Stimulated activated CD8-positive, alpha-beta memory T cell treated with anti-CD3 and anti-CD28 coated beads, Interleukin-4, amount 100 ng/mL, for 48 hours (primary cell): ENCODE measurements around the gene KDM4F.
"Not testable (repeated sequence)": the region's sequence is repeated elsewhere in the genome, so short reads cannot be mapped to it uniquely, and the experiment has no call there.

Source experiments
- DNase-seq: peaks from one replicate; pipeline ENCODE4 v3.0.0-alpha.2; 2020

KDM4F gene

GRCh38 chr11:95049122-95049521 is at the start of gene KDM4F:
TSS of gene KDM4F (plus strand) at chr11:95049422.
- not testable (repeated sequence) for DNase-seq

GRCh38 chr11:95003716-95004115 is 45.5 kb upstream of the KDM4F start:
- no peak for DNase-seq

- no peak for DNase-seq
Observed at GRCh38 chr11:95005642-95006041, 43.6 kb upstream of the KDM4F start.

GRCh38 chr11:95011376-95011775 is 37.8 kb upstream of the KDM4F start:
- DNase-seq = no peak

- DNase-seq = no peak
Observed at GRCh38 chr11:95014184-95014821, 34.9 kb upstream of the KDM4F start.

- DNase-seq = no peak
Observed at GRCh38 chr11:95016139-95016538, 33.1 kb upstream of the KDM4F start.

GRCh38 chr11:95021468-95021867 is 27.8 kb upstream of the KDM4F start:
- not testable (repeated sequence) for DNase-seq

- no peak for DNase-seq
Observed at GRCh38 chr11:95024958-95025357, 24.3 kb upstream of the KDM4F start, which contains the start of gene KDM4E. TSS of gene KDM4E (plus strand) at chr11:95025258. CDS start at chr11:95025558, 300 bp downstream.

- DNase-seq = not testable (repeated sequence)
Observed at GRCh38 chr11:95025594-95025993, 23.6 kb upstream of the KDM4F start.

- DNase-seq = no peak
Observed at GRCh38 chr11:95028357-95028756, 20.9 kb upstream of the KDM4F start.

- DNase-seq = no peak
Observed at GRCh38 chr11:95033051-95033450, 16.2 kb upstream of the KDM4F start.

- no peak for DNase-seq
Observed at GRCh38 chr11:95035316-95035715, 13.9 kb upstream of the KDM4F start.

GRCh38 chr11:95037356-95038035 is 11.7 kb upstream of the KDM4F start:
- not testable (repeated sequence) for DNase-seq

- no peak for DNase-seq
Observed at GRCh38 chr11:95042239-95042638, 7.0 kb upstream of the KDM4F start.

- no peak for DNase-seq
Observed at GRCh38 chr11:95042906-95043305, 6.3 kb upstream of the KDM4F start.

GRCh38 chr11:95044010-95044409 is 5.2 kb upstream of the KDM4F start:
- DNase-seq = no peak

- DNase-seq = no peak
Observed at GRCh38 chr11:95045812-95046211, 3.4 kb upstream of the KDM4F start.

GRCh38 chr11:95050595-95051202 is 1.5 kb downstream of the KDM4F start:
- no peak for DNase-seq

- DNase-seq = no peak
Observed at GRCh38 chr11:95054356-95054755, 5.1 kb downstream of the KDM4F start.

GRCh38 chr11:95055283-95055897 is 6.2 kb downstream of the KDM4F start:
- no peak for DNase-seq

GRCh38 chr11:95057959-95058358 is 8.7 kb downstream of the KDM4F start:
- DNase-seq = no peak

GRCh38 chr11:95058621-95059020 is 9.4 kb downstream of the KDM4F start:
- DNase-seq = no peak

GRCh38 chr11:95059046-95059445 is 9.8 kb downstream of the KDM4F start:
- no peak for DNase-seq

GRCh38 chr11:95065336-95065735 is 16.1 kb downstream of the KDM4F start:
- DNase-seq = no peak
